HL-60 (cell line): ENCODE measurements around the gene UBE4B.

Experiments
- DNase-seq, 2 experiments: peaks; one replicate each; pipeline ENCODE4 v3.0.0-alpha.2; 2010 to 2020; ENCODE audit warnings: low read depth in 1 of 2, low spot score in 1 of 2
- H3K27ac ChIP-seq: fragments of 250-450 bp; sonication (Bioruptor Pico); replicated peaks from 2 replicates; pipeline ENCODE4 v1.5.1; 2020; ENCODE audit warnings: mild to moderate bottlenecking, moderate library complexity
- H3K27me3 ChIP-seq: fragments of 250-450 bp; sonication (Bioruptor Pico); 2 replicates; pipeline ENCODE4 v1.5.1; 2021; ENCODE audit warnings: mild to moderate bottlenecking, moderate library complexity; ENCODE audit not compliant: insufficient read depth, poor library complexity, severe bottlenecking
- H3K4me3 ChIP-seq: replicated peaks from 2 replicates; pipeline ENCODE4 v1.5.1; 2011; ENCODE audit warnings: mild to moderate bottlenecking, control low read depth, low read length; ENCODE audit not compliant: insufficient read depth
- CTCF ChIP-seq: IDR thresholded peaks from one replicate; pipeline ENCODE4 v1.5.1; 2011; ENCODE audit warnings: low read length, control low read depth, inconsistent platforms; ENCODE audit not compliant: insufficient read depth
- GABPA ChIP-seq: IDR thresholded peaks from 2 replicates; pipeline ENCODE4 v1.6.1; 2012; ENCODE audit warnings: low read depth
- POLR2AphosphoS5 ChIP-seq: IDR thresholded peaks from 2 replicates; pipeline ENCODE4 v1.6.1; 2012; ENCODE audit warnings: low read depth
- SPI1 ChIP-seq: IDR thresholded peaks from 2 replicates; pipeline ENCODE4 v1.6.1; 2012; ENCODE audit warnings: low read depth, mild to moderate bottlenecking, borderline replicate concordance
- TF ChIP-seq, protein P1 (sequence below): IDR thresholded peaks from 2 replicates; pipeline ENCODE4 v1.6.1; 2012; ENCODE audit warnings: low read depth; ENCODE audit not compliant: insufficient replicate concordance

The UBE4B gene

DNA sequence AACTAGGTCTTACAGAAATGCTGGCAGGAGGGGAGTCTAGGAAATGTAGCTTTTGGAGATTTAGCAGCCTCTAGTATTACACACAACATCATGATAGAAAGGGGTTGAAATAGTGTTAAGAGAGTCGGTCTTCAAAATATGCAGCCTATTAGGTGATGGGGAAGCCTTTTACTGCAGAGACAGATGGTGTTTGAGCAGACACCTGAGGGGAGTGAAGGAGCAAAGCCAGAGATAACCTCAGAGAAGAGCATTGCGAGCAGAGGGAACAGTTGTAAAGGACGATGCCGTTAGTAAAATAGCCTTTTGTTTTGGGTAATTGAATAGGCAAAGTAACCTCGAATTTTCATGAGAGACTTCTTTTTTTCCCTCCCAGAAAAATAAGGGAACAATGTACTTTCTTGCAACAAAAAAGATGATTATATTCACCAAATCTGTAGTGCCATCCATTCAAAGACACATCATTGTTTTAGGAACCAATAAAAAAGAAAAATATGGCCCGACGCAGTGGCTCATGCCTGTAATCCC, 111.3 kb downstream of the UBE4B start:
- TF ChIP-seq CTCF (no peak), POLR2AphosphoS5 (no peak), SPI1 (no peak), GABPA (no peak)
- TF ChIP-seq, protein P1, sequence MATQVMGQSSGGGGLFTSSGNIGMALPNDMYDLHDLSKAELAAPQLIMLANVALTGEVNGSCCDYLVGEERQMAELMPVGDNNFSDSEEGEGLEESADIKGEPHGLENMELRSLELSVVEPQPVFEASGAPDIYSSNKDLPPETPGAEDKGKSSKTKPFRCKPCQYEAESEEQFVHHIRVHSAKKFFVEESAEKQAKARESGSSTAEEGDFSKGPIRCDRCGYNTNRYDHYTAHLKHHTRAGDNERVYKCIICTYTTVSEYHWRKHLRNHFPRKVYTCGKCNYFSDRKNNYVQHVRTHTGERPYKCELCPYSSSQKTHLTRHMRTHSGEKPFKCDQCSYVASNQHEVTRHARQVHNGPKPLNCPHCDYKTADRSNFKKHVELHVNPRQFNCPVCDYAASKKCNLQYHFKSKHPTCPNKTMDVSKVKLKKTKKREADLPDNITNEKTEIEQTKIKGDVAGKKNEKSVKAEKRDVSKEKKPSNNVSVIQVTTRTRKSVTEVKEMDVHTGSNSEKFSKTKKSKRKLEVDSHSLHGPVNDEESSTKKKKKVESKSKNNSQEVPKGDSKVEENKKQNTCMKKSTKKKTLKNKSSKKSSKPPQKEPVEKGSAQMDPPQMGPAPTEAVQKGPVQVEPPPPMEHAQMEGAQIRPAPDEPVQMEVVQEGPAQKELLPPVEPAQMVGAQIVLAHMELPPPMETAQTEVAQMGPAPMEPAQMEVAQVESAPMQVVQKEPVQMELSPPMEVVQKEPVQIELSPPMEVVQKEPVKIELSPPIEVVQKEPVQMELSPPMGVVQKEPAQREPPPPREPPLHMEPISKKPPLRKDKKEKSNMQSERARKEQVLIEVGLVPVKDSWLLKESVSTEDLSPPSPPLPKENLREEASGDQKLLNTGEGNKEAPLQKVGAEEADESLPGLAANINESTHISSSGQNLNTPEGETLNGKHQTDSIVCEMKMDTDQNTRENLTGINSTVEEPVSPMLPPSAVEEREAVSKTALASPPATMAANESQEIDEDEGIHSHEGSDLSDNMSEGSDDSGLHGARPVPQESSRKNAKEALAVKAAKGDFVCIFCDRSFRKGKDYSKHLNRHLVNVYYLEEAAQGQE = no peak
- no peaks in the 10 kb centered on the region for H3K27me3 ChIP-seq
- DNase-seq = no peak

GRCh38 chr1:10146391-10146790, 113.6 kb downstream of the UBE4B start:
- no peak for TF ChIP-seq GABPA
- no peaks in the 10 kb centered on the region for H3K27me3 ChIP-seq
- DNase-seq = no peak
- H3K27ac ChIP-seq = no peak overlapping the region
- H3K4me3 ChIP-seq = no peak overlapping the region

More for the DNA sequence above, 111.3 kb downstream of the UBE4B start:
- no peak overlapping the region for H3K27ac ChIP-seq
- H3K4me3 ChIP-seq = no peak overlapping the region

- TF ChIP-seq, protein P1 = no peak
- TF ChIP-seq CTCF (no peak), POLR2AphosphoS5 (no peak), GABPA (no peak), SPI1 (no peak)
- Histone ChIP-seq H3K27me3 (no peaks in the 10 kb centered on the region), H3K4me3 (no peak overlapping the region), H3K27ac (peak overlapping the region; percentile 12; the same call in 1 of the 2 replicates)
- DNase-seq = no peak
These were observed 116.5 kb downstream of the UBE4B start for GRCh38 chr1:10149231-10149630.

DNA sequence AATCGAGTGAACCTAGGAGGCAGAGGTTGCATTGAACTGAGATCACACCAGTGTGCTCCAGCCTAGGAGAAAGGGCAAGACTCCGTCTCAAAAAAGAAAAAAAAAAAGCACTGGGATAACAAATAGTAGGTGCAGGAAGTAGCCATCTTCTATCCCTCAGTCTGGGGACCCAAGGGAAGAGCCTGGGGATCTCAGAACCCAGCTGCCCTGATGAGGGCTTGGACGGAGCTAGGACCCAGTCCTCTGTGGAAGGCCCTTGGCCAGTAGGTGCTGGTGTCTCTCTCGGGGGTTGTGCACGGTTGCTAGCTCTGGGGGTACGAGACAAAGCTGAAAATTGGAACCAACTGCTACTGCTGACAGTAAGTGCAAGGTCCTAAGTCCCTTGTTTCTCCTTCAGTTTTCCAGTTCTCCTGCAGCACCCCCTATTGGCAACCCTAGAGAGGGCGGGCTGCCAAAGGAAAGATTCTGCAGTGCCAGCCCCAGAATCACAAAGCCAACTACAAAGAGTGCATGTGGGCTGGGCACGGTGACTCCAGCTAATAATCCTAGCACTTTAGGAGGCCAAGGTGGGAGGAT, 120.0 kb downstream of the UBE4B start:
- no peaks in the 10 kb centered on the region for H3K27me3 ChIP-seq

More for the DNA sequence above, 120.0 kb downstream of the UBE4B start:
- peak; percentile 6 to 75 for DNase-seq
- Histone ChIP-seq H3K4me3 (no peak overlapping the region), H3K27ac (no peak overlapping the region)
- TF ChIP-seq GABPA (no peak), CTCF (peak; percentile 71)
